Activated gamma-delta T cell treated with anti-CD3 and anti-CD28 coated beads, Interleukin-2, amount 50 U/mL, for 16 hours (primary cell): Measurements from ENCODE around the gene DAB2IP.

Experiments
- DNase-seq: peaks from one replicate; pipeline ENCODE4 v3.0.0-alpha.2; 2020; ENCODE audit warnings: low read depth

DAB2IP gene

DNA sequence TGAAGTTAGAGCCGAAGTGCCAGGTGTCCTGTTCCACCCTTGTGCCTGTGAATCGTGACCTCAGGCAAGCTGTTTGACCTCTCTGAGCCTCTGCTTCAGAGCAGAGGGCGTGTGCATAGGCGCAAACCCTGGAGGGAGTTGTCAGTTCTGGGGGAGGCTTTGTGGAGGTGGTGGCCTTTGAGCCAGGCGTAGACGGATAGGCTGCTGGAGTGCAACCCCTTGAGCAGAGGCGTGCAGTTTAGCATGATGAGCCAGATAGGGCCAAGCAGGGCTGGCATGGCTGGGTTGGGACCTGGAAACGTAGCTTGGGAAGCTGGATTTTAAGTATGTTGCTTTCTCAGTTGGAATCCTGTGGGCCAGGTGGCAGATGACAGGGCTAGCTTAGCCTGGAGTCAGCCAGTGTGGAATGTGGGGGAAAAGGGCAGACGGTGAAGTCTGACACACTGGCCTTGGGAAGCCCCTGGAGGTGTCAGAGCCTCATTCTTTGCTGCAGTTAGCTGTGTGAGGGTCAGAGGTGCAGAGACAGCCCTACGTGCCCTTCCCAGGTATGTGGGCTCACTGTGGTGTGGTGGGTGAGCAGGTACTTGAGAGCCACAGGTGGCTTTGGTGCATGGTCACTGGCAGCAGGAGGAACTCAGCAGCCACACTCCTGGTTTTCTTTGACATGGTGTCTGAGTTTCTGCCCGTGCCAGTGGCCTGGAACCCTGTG lies 93.4 kb downstream of the DAB2IP start:
- no peak for DNase-seq

DNA sequence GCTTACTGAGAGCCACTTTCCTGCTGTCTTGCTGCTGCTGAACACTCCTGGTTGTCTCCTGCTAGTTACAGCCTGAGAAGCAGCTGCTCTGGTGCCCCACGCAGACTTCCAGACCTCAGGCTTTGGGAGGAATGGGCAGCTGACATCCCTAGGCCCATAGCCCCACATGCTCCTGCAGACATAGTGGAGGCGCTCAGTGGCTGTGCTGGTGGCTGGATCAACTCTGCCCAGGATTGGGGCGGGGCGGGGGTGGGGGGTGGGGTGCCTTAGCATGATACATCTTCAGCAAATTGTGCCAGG lies 93.9 kb downstream of the DAB2IP start:
- DNase-seq: no peak

DNA sequence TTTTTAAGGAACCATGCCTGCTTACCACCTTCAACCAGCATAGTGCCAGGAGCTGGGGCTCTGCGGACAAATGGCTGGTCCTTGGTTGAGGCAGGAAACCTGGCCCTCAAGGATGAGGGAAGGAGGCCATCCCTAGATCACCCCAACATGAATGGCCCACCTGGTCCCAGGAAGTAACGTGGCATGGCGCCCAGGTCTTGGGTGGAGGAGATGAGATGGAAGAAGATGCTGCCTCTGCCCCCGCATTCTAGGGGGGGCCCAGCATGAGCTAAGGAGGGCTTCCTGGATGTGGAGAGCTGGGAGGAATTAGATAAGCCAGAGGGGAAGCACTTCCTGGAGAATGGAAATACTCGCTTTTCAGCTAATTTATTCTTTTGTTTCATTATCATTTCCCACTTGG lies 95.0 kb downstream of the DAB2IP start:
- DNase-seq: no peak

DNA sequence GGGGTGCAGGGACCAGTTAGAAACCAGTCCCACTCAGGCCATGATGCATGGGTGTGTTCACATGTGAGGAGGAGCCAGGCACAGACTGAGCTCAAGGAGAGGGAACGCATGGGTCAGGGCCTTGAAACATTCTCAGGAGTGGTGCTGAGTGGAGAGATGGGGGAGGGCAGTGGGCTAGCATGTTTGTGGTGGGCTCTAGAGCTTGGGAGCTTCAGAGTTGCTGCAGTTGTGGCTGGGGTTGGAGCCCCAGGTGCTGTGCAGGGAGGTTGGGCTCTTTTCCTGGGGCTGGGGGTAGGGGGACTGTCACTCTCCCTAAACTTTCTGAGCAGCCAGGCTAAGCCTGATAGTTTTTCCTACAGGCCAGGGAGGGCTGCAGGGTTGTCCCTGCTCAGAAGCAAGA lies 95.4 kb downstream of the DAB2IP start:
- DNase-seq: no peak

DNA sequence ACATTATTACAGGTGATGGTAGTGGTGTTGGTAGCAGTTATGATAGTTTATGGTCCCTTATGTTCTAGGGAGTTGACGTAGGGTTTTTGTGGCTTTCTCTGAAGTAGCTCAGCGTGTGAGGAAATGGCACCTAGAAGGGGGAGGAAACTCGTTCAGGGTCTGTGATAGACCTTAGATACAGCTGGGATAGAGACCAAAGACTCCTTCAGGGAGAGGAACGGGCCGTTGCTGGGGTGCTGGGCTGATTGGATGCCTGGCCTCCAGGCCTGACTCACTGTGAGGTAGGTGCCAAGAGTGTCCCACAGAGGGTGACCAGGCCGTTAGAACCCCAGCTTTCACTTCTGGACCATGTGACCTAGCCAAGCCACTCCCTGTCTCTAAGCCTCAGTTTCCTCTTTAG lies 96.6 kb downstream of the DAB2IP start:
- no peak for DNase-seq

DNA sequence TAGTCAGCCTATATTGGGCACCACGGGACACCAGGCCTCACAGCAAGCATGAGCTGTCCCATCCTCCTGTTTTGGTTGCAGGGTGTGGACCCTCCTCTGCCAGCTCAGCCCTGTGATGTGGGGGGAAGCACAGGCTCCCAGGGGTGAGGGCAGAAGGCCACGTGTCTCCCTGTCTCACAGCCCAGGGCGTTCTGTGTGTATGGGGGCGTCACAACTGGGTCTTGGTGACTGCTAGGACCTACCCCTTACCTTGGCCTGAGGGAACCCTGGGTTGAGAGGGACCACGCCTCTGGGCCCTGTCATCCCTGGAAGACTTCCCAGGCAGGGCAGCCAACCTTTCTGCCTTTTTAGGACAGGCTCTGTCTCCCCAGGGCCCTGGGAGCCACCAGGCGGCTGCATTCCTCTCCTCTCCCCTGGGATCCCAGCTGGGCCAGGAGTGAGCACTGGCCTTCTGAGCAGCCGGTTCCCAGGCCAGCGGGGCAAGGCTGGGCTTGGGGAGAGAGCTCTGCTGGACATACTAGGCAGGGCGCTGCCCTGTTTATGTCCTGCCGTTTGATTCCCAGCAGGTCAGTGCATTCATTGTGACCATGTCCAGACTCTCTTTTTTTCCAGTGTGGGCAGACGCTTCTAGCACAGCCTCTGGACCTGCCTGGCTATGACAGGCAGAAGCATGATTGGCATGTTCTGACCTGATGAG lies 97.4 kb downstream of the DAB2IP start:
- no peak for DNase-seq

DNA sequence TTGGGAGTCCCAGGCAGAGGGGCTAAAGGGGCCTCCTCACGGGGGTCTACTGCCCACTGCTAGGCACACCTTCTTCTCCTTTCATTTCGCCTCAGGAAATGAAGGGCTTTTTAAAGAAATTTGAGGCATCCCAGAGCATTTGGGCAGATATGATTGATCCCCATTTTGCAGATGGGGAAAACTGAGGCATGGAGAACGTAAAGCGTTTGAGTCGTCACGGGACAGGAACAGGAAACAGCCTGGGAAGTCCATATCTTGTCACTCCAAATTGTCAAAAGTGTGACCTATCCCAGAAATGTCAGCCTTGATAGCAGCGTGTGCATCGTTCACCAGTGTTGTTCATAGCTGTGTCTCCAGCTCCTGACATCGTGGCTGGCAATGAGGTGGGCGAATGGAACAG lies 98.2 kb downstream of the DAB2IP start:
- DNase-seq: no peak

DNA sequence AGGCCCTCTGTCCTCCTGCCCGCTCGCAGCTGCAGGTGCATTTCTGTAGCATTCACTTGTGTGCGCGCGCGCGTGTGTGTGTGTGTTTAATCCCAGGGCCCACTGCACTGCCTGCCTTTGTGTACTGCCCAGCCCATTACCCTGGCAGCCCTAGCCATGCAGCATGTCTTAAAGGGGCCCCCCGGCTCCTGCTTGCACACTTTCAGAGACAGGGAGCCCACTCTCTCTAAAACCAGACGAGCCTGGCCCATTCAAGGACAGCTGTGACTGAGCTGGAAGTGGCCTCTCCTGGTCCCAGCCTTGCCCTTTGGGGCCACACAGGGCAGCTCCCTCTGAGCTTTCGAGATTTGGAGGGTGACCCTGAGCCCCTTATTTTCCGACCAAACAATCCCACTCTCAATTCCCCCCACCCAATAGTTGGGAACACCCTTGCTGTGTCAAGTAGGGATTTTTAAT lies 98.9 kb downstream of the DAB2IP start:
- DNase-seq: no peak

DNA sequence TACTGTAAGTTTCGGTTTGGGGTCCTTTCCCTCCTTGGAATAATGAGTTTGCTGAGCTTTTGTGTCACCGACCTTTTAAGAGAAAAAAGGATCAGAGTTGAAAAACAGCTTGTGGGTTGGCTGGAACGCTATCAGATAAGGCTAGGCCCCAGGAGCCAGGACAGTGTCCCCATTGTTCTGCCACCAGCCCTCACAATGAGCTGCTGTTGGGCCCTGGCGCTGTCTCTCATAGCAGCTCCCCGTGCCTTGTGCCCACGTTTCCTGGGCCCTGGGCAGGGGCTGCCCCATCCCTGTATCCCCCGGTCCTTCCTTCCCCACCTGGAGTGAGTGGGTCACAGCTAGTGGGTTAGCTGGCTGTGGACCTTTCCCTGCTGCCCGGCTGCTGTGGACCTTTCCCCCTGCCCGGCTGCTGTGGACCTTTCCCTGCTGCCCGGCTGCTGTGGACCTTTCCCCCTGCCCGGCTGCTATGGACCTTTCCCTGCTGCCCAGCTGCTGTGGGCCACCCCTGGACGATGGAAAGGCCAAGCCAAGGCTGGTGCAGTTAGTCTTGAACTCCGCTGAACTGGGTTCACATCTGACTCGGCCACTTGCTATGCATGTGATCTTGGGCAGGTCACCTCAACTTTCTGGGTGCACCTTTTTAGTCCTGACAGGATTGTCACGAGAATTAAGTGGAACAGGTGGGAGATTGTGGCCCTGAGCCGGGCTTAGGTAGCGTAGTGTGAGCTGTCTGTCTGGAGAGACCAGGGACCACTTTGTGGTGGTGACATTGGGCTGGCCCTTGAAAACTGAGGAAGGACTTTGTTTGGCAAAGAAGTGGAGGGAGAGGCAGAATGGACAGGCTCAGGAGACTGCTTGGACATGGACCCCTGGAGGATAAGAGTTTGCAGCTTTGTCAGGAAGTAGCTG lies 99.5 kb downstream of the DAB2IP start:
- no peak for DNase-seq

DNA sequence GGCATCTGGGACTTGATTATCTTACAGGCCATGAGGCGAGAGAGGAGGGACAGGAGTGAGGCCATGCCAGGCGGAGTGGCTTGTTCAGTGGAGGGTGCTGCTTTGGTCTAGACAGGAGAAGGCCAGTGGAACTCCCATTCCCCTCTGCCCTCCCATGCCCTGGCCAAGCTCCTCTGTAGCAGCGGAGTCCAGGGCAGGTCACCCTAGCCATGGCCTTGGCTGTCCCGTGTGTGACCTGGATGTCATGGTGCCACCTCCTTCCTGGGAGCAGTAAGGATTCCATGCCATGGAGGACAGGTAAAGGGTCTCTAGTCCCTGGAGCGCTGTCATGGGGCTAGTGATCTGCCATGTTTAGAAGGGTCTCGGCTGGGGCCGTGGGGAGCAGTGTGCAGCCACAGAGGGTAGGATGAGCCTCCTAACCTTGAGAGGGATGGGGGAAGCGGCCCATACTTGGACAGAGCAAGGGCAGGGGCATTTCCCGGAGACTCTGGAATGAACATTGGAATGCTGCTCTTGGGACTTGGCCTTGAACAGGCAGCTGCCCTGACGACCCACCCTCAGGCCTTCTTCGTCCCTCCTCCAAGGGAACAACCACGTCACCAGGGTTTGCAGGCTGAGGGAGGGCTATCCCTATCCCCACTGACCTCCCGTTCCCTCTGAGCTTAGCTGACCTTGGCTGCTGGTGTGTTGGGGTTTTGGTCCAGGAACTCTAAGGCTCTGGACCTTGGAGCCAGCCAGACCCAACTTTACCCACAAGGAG lies 100.4 kb downstream of the DAB2IP start:
- no peak for DNase-seq

DNA sequence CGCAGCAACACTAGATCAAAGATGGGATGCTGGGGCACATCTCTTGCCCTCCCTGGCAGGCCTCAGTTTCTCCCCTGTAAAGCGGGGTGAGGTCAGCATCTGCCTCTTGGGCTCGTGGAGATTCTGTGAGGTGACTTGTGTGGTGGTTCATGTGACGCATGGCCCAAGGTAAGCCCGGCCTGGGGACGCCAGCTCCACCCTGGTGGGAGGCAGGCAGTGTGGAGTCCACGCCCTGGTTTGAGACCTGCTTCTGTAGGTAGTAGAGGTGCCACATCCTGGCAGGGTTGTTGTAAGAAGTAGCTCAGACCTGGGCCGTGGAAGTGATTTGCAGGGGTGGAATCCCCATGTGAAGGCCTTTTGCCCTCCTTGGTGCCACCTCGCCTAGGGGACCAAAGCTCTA lies 101.5 kb downstream of the DAB2IP start:
- no peak for DNase-seq

DNA sequence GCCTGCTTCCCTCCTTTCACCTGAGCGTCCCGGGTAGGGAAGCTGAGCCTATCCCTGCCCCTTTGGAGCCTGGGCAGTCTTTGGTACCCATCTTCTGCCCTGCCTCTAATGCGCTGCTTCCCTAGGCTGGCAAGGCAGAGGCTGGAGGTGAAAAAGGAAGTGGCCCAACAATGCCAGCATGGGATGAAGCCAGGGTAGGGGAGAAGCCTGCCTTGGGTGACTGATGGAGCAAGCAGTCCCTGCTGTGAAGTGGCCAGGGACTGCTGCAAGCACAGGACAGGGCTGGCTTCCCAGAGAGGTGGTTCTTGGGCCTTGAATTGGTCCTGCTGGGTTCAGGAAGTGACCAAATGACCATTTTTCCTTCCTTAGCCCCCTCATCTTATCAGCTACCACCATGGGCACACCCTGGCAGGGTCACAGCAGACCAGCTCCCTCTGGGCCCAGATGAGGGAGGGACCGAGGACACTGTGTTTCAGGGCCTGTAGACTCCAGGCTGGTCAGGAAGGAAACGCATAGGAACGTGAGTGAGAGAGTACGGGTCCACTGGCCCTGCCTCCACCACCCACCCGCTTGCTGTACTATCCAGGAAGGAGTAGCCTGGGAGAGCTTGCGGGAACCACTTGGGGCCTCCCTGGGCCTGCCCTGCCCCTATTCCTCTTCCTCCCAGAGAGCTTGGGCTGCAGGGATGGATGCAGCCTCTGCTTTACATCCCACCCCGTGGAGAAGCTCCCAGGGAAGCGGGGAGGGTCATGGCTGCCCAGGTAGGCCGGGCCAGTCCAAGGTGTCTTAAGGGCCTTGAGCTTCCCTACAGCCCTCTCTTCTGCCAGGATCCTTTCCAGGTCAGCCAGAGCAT lies 102.6 kb downstream of the DAB2IP start:
- DNase-seq: no peak

DNA sequence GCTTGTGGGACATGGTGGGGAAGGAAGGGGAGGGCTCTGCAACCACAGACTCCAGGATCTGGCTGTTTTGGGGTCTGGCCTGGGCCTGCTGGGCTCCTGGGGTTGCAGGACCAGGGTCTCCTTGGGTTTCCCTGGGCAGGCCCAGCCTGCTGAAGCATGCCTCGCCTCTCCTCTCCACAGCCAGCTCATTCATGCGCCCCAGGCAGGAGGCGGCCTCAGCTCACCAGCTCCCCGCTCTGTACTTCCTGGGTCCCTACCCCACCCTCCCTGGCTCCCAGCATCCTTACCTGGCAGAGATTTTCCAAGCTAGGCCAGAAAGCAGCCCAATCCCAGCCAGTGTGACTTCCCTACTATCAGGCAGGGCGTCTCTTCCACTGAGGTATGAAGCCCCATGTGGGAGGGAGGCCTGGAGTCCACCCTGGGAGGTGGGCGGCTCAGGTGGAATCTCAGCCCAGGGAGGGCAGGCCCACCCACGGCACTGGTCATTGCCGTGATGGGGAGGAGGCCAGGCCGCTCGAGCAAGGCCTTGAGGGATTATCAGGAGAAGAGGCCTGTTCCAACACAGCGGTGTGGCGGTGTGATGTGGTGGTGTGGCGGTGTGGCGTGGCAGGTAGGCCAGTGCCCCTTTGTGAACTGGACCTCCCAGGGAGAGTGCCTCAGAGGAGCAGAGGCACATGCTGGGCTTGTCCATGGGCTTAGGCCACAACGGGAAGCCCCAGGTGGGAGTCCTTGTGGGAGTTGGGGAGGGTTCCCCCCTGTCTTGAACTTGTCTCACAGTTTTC lies 103.4 kb downstream of the DAB2IP start:
- DNase-seq: no peak

DNA sequence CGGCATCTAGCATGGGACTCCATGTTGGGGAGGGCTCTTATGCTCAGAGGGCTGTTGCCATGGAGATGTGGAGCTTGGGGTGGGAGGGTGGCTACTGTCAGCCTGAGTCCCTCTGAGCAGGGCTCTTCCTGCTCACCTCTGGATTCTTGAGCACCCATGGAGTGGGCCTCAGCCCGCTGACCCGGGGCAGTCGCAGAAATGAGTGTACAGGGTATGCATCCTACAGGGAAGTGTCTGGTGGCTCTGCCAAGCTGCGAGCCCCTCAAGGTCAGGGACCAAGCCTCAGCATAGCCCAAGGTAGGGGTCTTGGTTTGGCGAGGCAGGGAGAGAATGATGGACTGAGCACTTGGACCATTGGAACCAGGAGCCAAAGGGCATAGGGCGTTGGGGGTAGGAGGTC lies 104.1 kb downstream of the DAB2IP start:
- no peak for DNase-seq

DNA sequence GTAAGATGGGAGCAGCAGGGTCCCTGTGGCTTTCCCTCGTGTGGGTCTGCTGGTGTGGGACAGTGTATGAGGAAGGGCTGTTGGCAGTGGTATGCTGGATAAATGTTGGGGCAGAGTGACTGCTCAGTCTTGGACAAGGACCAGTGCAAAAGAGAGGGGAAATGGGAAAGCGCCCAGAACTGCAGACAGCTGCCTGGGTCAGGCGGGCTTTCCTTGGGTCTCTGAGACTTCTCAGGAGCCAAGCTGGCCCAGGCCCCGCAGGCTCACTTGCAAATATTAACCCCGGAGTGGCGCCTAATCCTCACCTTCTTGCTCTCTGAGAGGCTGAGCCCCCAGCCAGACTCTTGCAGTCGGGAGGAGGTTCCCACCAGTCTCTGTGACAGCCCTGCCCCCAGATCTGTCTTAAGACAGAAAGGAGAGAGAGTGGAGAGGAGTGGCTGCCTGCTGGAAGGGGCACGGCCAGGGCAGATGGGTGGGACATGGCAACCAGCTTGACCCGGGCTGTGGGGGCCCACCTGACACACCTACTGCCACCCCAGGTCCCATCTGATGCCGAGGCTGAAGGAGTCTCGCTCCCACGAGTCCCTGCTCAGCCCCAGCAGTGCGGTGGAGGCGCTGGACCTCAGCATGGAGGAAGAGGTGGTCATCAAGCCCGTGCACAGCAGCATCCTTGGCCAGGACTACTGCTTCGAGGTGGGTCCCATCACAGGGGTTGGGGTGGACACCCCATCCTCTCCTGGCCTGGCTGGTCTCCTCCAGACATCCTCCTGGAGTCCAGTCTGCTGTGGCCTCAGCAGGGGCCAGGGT lies 105.2 kb downstream of the DAB2IP start:
- DNase-seq: no peak

DNA sequence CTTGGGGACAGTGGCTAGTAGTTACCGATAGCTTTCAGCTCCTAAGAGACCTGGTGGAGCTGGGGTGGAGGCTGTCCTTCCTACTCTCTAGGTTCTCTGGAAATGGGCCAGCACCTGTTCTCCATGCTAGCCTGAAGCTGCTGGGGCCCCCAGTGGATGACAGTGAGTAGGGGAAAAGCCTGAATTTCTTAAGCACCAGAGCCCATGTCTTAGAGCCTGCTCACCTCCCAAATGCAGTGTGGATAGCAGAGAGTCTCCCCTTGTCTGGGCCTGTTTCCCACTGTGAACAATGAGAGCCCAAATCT lies 105.8 kb downstream of the DAB2IP start:
- no peak for DNase-seq

DNA sequence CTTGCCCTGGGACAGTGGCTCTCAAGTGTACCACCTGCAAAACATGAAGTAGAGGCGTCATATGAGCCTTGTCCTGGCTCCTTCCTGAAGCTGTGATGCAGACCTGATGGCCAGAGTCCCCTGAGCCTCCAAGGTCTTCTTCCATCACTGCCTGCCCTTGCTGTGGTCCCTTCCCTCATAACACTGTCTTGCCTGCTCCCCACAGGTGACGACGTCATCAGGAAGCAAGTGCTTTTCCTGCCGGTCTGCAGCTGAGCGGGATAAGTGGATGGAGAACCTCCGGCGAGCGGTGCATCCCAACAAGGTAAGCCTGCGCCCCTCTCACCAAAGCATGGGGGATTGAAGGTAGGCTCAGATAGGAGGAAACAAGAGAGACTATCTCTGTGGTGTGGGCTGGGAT lies 107.3 kb downstream of the DAB2IP start:
- no peak for DNase-seq

DNA sequence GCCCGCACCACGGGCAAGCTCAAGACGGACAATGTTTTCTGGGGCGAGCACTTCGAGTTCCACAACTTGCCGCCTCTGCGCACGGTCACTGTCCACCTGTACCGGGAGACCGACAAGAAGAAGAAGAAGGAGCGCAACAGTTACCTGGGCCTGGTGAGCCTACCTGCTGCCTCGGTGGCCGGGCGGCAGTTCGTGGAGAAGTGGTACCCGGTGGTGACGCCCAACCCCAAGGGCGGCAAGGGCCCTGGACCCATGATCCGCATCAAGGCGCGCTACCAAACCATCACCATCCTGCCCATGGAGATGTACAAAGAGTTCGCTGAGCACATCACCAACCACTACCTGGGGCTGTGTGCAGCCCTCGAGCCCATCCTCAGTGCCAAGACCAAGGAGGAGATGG lies 108.6 kb downstream of the DAB2IP start:
- DNase-seq: no peak

DNA sequence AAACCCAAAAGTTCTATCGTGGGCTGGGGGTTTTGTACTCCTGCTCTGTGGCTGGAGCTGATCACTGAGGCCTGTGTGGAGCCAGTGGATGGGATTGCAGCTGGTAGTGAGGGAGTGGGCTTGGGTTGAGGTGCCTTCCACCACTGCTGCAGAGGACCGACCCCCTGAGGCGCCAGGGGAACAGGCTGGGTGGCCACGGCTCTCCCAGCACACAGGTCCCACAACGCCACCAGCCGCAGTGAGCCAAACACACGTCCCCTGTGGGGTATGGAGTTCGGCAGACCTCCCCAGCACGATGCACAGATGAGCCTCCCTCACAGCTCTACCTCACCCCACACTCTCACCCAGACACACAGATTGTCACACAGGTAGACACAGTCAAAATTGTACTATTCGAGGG lies 109.1 kb downstream of the DAB2IP start:
- DNase-seq: no peak

DNA sequence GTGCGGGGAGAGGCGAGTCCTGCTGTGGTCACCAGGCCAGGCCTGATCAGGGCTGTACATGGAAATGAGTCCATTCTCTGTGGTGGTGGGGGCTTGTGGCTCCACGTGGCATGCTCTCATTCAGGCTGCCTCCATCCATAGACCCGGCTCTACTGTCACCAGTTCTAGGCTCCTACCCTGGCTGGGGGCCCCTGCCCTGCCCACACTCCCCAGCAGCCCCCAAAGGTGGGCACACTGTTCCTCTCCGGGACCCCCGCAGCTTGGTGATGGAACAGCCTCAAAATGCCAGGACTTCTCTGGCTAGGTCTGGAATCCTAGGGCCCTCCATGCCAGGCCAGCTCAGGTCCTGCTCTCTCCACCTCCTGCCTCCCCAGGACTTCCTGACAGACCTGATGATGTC lies 111.7 kb downstream of the DAB2IP start:
- no peak for DNase-seq
